Neural crest cell (in vitro differentiated cells): ENCODE measurements around the gene DOHH. TPM values are rescaled to one million over a fixed set of nuclear protein-coding genes. Genes with fewer than 3 reads are reported as not detected.
"Not testable (repeated sequence)": the region's sequence is repeated elsewhere in the genome, so short reads cannot be mapped to it uniquely, and the experiment has no call there.

ENCODE experiments used
- DNase-seq: peaks from one replicate; pipeline ENCODE4 v3.0.0; 2021; ENCODE audit warnings: low read depth, mixed read lengths, low spot score
- H3K27ac Mint-ChIP-seq: one replicate; pipeline ENCODE4 v1.8.0; 2021; ENCODE audit warnings: mild to moderate bottlenecking, mixed read lengths; ENCODE audit not compliant: unreplicated experiment
- H3K27me3 Mint-ChIP-seq: 2 replicates; pipeline ENCODE4 v1.8.0; 2021; ENCODE audit warnings: low read depth, mild to moderate bottlenecking, mixed read lengths
- H3K36me3 Mint-ChIP-seq: 2 replicates; pipeline ENCODE4 v1.8.0; 2021; ENCODE audit warnings: low read depth, mild to moderate bottlenecking, mixed read lengths
- H3K4me1 Mint-ChIP-seq: 2 replicates; pipeline ENCODE4 v1.8.0; 2021; ENCODE audit warnings: mixed read lengths
- H3K4me3 Mint-ChIP-seq: one replicate; pipeline ENCODE4 v1.8.0; 2021; ENCODE audit warnings: mild to moderate bottlenecking, mixed read lengths
- H3K9me3 Mint-ChIP-seq: 2 replicates; pipeline ENCODE4 v1.8.0; 2021; ENCODE audit warnings: mixed read lengths
- total RNA-seq: library from RNA; stranded (reverse); gene quantifications from 2 replicates; pipeline ENCODE4 v1.2.1, GENCODE V29; 2021
- TF ChIP-seq, protein P1 (sequence below): fragments of 200-600 bp; sonication (generic); conservative IDR thresholded peaks from 2 replicates; pipeline ENCODE4 v1.5.0; 2021; ENCODE audit warnings: antibody characterized with exemption, mild to moderate bottlenecking

The DOHH gene
- total RNA-seq, 1 donor from 2014 or later: 12.8 TPM

- no peaks in the 10 kb centered on the region for H3K4me1 Mint-ChIP-seq
- DNase-seq: no peak
- TF ChIP-seq, protein P1, sequence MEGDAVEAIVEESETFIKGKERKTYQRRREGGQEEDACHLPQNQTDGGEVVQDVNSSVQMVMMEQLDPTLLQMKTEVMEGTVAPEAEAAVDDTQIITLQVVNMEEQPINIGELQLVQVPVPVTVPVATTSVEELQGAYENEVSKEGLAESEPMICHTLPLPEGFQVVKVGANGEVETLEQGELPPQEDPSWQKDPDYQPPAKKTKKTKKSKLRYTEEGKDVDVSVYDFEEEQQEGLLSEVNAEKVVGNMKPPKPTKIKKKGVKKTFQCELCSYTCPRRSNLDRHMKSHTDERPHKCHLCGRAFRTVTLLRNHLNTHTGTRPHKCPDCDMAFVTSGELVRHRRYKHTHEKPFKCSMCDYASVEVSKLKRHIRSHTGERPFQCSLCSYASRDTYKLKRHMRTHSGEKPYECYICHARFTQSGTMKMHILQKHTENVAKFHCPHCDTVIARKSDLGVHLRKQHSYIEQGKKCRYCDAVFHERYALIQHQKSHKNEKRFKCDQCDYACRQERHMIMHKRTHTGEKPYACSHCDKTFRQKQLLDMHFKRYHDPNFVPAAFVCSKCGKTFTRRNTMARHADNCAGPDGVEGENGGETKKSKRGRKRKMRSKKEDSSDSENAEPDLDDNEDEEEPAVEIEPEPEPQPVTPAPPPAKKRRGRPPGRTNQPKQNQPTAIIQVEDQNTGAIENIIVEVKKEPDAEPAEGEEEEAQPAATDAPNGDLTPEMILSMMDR: no peak
- H3K9me3 Mint-ChIP-seq: no peaks in the 10 kb centered on the region
- no peaks in the 10 kb centered on the region for H3K27me3 Mint-ChIP-seq
- H3K4me3 Mint-ChIP-seq: no peak overlapping the region
- H3K36me3 Mint-ChIP-seq: peaks cover 3% of the 10 kb centered on the region
- H3K27ac Mint-ChIP-seq: no peak overlapping the region
Measured at GRCh38 chr19:3533563-3534216, 33.2 kb upstream of the DOHH start.

- Mint-ChIP-seq H3K4me3 (no peak overlapping the region), H3K27ac (no peak overlapping the region), H3K9me3 (no peaks in the 10 kb centered on the region), H3K36me3 (peaks cover 3% of the 10 kb centered on the region), H3K27me3 (no peaks in the 10 kb centered on the region), H3K4me1 (no peaks in the 10 kb centered on the region)
- TF ChIP-seq, protein P1: no peak
- DNase-seq: no peak
Measured at GRCh38 chr19:3533033-3533432, 32.6 kb upstream of the DOHH start.

- no peak for DNase-seq
- Mint-ChIP-seq H3K4me1 (no peaks in the 10 kb centered on the region), H3K36me3 (peaks cover 3% of the 10 kb centered on the region), H3K27ac (no peak overlapping the region), H3K9me3 (no peaks in the 10 kb centered on the region), H3K4me3 (no peak overlapping the region), H3K27me3 (no peaks in the 10 kb centered on the region)
- TF ChIP-seq, protein P1: no peak
Measured at GRCh38 chr19:3532154-3532786, 31.8 kb upstream of the DOHH start.

DNA sequence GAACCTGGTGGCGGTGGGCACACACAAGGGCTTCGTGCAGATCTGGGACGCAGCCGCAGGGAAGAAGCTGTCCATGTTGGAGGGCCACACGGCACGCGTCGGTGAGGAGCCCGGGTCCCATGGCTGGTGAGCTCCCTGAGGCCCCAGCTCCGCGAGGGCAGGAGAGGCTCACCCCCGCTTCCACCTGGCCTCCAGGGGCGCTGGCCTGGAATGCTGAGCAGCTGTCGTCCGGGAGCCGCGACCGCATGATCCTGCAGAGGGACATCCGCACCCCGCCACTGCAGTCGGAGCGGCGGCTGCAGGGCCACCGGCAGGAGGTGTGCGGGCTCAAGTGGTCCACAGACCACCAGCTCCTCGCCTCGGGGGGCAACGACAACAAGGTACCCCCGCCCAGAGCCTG is 31.2 kb upstream of the DOHH start:
- no peaks in the 10 kb centered on the region for H3K9me3 Mint-ChIP-seq
- DNase-seq: no peak
- no peak overlapping the region for H3K27ac Mint-ChIP-seq
- no peaks in the 10 kb centered on the region for H3K27me3 Mint-ChIP-seq
- H3K36me3 Mint-ChIP-seq: peaks cover 3% of the 10 kb centered on the region
- H3K4me1 Mint-ChIP-seq: no peaks in the 10 kb centered on the region
- TF ChIP-seq, protein P1: no peak
- no peak overlapping the region for H3K4me3 Mint-ChIP-seq

DNA sequence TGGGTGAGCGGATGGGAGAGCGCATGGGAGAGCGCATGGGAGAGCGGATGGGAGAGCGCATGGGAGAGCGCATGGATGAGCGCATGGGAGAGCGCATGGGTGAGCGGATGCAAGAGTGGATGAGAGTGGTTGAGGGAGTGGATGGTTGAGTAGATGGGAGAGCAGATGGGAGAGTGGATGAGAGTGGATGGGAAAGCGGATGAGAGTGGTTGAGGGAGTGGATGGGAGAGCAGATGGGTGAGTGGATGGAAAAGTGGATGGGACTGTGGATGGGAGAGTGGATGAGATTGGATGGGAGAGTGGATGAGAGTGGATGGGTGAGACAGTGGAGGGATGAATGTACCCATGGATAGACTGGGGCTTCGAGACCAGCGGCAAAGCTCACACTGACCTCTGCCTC is 29.9 kb upstream of the DOHH start:
- TF ChIP-seq, protein P1: no peak
- Mint-ChIP-seq H3K27ac (no peak overlapping the region), H3K36me3 (peaks cover 3% of the 10 kb centered on the region), H3K27me3 (no peaks in the 10 kb centered on the region), H3K4me3 (no peak overlapping the region), H3K9me3 (no peaks in the 10 kb centered on the region), H3K4me1 (no peaks in the 10 kb centered on the region)
- DNase-seq: no peak

GRCh38 chr19:3529299-3529698 is 28.8 kb upstream of the DOHH start:
- H3K27ac Mint-ChIP-seq, DNase-seq, H3K27me3 Mint-ChIP-seq, H3K9me3 Mint-ChIP-seq, H3K4me1 Mint-ChIP-seq, H3K4me3 Mint-ChIP-seq, H3K36me3 Mint-ChIP-seq: not testable (repeated sequence)
